GM12878 (cell line): ENCODE results near the gene DAO. TPM values are rescaled to one million over a fixed set of nuclear protein-coding genes. Genes with fewer than 3 reads are reported as not detected.
A peak's percentile ranks its signal among the peaks of the same experiment; 100 is the strongest.
"Not testable (repeated sequence)": the region's sequence is repeated elsewhere in the genome, so short reads cannot be mapped to it uniquely, and the experiment has no call there.

Experiments used
- ATAC-seq: fragments of 200-7000 bp; cut with Tn5 transposase; 3 replicates; pipeline ENCODE4 v1.9.1; 2020; ENCODE audit warnings: mild to moderate bottlenecking, moderate library complexity
- BruUV-seq: library from RNA; stranded (reverse); fragments of 400-500 nt; replicated peaks from 2 replicates; lab custom pipeline; 2021; lab: Mats Ljungman, UMichigan
- CTCF ChIA-PET: fragments of 300-600 bp; sonication (Branson Sonifier 250); formaldehyde crosslinking; extraction: SDS; loops from one replicate; lab custom pipeline; 2021; ENCODE audit warnings: inconsistent platforms; lab: Yijun Ruan, JAX
- POLR2A ChIA-PET: fragments of 350-600 bp; formaldehyde crosslinking; extraction: SDS; loops from one replicate; lab custom pipeline; 2021; ENCODE audit warnings: inconsistent platforms; lab: Charles Lee
- RAD21 ChIA-PET: fragments of 300-600 bp; sonication (Branson Sonifier 250); formaldehyde crosslinking; loops from one replicate; lab custom pipeline; 2023; ENCODE audit warnings: antibody characterized with exemption; ENCODE audit not compliant: unreplicated experiment; lab: Charles Lee
- SMC1A ChIA-PET: fragments of 300-600 bp; sonication (Branson Sonifier 250); formaldehyde crosslinking; loops from one replicate; lab custom pipeline; 2023; ENCODE audit not compliant: unreplicated experiment, uncharacterized antibody; lab: Charles Lee
- DNase-seq: peaks from one replicate; pipeline ENCODE4 v3.0.0-alpha.2; 2011; ENCODE audit warnings: low read depth, low spot score
- FAIRE-seq: peaks from 3 replicates; lab custom pipeline; 2011; peaks lifted over from hg19 to GRCh38; lab: Jason Lieb, UNC
- H2AFZ ChIP-seq: 2 replicates; pipeline ENCODE4 v1.6.0; 2011; ENCODE audit warnings: low read depth, low read length, control low read depth; ENCODE audit not compliant: control insufficient read depth
- H3K27ac ChIP-seq: 2 replicates; pipeline ENCODE4 v1.5.1; 2011; ENCODE audit warnings: control low read depth; ENCODE audit not compliant: control insufficient read depth, insufficient read depth
- H3K27me3 ChIP-seq, 2 experiments: replicated peaks in 1 of 2; 2 replicates each; pipeline versions ENCODE4 v1.6.0 to v1.6.1; 2011; ENCODE audit warnings: low read length in 1 of 2; ENCODE audit not compliant: control insufficient read depth in 2 of 2, insufficient read depth in 2 of 2
- H3K36me3 ChIP-seq, 2 experiments: 2 replicates each; pipeline ENCODE4 v1.5.1; 2011; ENCODE audit warnings: low read length in 1 of 2; ENCODE audit not compliant: control insufficient read depth in 2 of 2, insufficient read depth in 2 of 2
- H3K4me1 ChIP-seq: 2 replicates; pipeline ENCODE4 v1.6.1; 2011; ENCODE audit warnings: mild to moderate bottlenecking, low read length, moderate library complexity, mixed read lengths; ENCODE audit not compliant: control insufficient read depth, insufficient read depth
- H3K4me2 ChIP-seq: 2 replicates; pipeline ENCODE4 v1.6.0; 2011; ENCODE audit warnings: control low read depth; ENCODE audit not compliant: control insufficient read depth, insufficient read depth
- H3K4me3 ChIP-seq: fragments of 200-600 bp; sonication (generic); 2 replicates; pipeline ENCODE4 v1.5.1; 2016
- H3K79me2 ChIP-seq: 2 replicates; pipeline ENCODE4 v1.6.0; 2011; ENCODE audit warnings: low read length; ENCODE audit not compliant: control insufficient read depth, insufficient read depth
- H3K9ac ChIP-seq: 2 replicates; pipeline ENCODE4 v1.8.0; 2011; ENCODE audit warnings: low read length, control low read depth, mixed read lengths; ENCODE audit not compliant: control insufficient read depth, insufficient read depth
- H3K9me3 ChIP-seq: replicated peaks from 3 replicates; pipeline ENCODE4 v1.5.1; 2011; ENCODE audit warnings: mild to moderate bottlenecking, low read length; ENCODE audit not compliant: control insufficient read depth, insufficient read depth
- H4K20me1 ChIP-seq: 2 replicates; pipeline ENCODE4 v1.6.0; 2011; ENCODE audit not compliant: control insufficient read depth, insufficient read depth
- ESRRA ChIP-seq: IDR thresholded peaks from 2 replicates; pipeline ENCODE4 v1.6.1; 2012; ENCODE audit warnings: mild to moderate bottlenecking, low read length, improper control_type of control experiment
- ETV6 ChIP-seq, 2 experiments: fragments of 450-650 bp in 1 of 2; IDR thresholded peaks in 1 of 2; conservative IDR thresholded peaks in 1 of 2; 2 replicates each; pipeline ENCODE4 v1.6.1; 2014; ENCODE audit warnings: antibody characterized with exemption in 1 of 2, borderline replicate concordance in 1 of 2, low read depth in 1 of 2, mild to moderate bottlenecking in 1 of 2, moderate library complexity in 1 of 2
- FOS ChIP-seq: IDR thresholded peaks from 3 replicates; pipeline ENCODE4 v1.6.1; 2011; ENCODE audit warnings: borderline replicate concordance; ENCODE audit not compliant: insufficient read length; ENCODE audit errors: extremely low read depth
- NBN ChIP-seq: fragments of 450-650 bp; IDR thresholded peaks from 2 replicates; pipeline ENCODE4 v1.6.1; 2016
- POLR2AphosphoS5 ChIP-seq: IDR thresholded peaks from 2 replicates; pipeline ENCODE4 v1.6.1; 2011; ENCODE audit warnings: mild to moderate bottlenecking, low read length, inconsistent platforms
- SREBF1 ChIP-seq: IDR thresholded peaks from 2 replicates; pipeline ENCODE4 v1.6.1; 2012; ENCODE audit warnings: mild to moderate bottlenecking, low read length
- WGBS: methylation state at CpG from one replicate; pipeline ENCODE4 v1.1.6; 2016; ENCODE audit warnings: low lambda C conversion rate; ENCODE audit not compliant: insufficient replicate concordance, insufficient coverage; ENCODE audit errors: missing lambda C conversion rate; 5-methylcytosine and 5-hydroxymethylcytosine counted together
- in situ Hi-C: fragments of 300-500 bp; cut with MboI; formaldehyde crosslinking; loops from 9 replicates; pipeline ENCODE4 v1.14.3; 2018; ENCODE audit warnings: mixed read lengths
- intact Hi-C: fragments of 100-400 bp; cut with micrococcal nuclease; formaldehyde crosslinking; loops from one replicate; pipeline ENCODE4 v1.14.2; 2022; ENCODE audit not compliant: unreplicated experiment
- polyA plus RNA-seq, 11 experiments: library from polyadenylated mRNA; depleted of rRNA in 4 of 11; unstranded in 6 of 11; stranded (reverse) in 5 of 11; fragments of >200 nt; fragmentation: Nextera tagmentation in 4 of 11; fragmentation: Illumina TruSeq in 1 of 11; extraction: Ambion mirVana in 4 of 11; extraction: Trizol in 1 of 11; gene quantifications; 1 replicate in 1 of 11; 2 replicates in 10 of 11; pipeline versions ENCODE4 v1.2.1 to v1.2.3, GENCODE V29; 2011 to 2016; ENCODE audit warnings: inconsistent platforms in 2 of 11, missing spikeins in 2 of 11, low read depth in 1 of 11
- total RNA-seq, 4 experiments: library from RNA; depleted of rRNA in 3 of 4; stranded (reverse); fragments of >200 nt in 3 of 4; fragmentation: Illumina TruSeq in 1 of 4; extraction: Trizol in 1 of 4; gene quantifications; 2 replicates each; pipeline versions ENCODE4 v1.2.1 to v1.2.3, GENCODE V29; 2013 to 2021
- TF ChIP-seq, protein P1 (sequence below): IDR thresholded peaks from 2 replicates; pipeline ENCODE4 v1.6.1; 2011; ENCODE audit warnings: low read depth, mild to moderate bottlenecking, low read length, moderate library complexity, borderline replicate concordance; ENCODE audit errors: extremely low read depth

Gene DAO
- total and polyA plus RNA-seq, 10 of the 15 experiments (the other 5 are each of a cell fraction or from before 2014, with no cell fraction given): 0.15 TPM; not detected in 9

DNA sequence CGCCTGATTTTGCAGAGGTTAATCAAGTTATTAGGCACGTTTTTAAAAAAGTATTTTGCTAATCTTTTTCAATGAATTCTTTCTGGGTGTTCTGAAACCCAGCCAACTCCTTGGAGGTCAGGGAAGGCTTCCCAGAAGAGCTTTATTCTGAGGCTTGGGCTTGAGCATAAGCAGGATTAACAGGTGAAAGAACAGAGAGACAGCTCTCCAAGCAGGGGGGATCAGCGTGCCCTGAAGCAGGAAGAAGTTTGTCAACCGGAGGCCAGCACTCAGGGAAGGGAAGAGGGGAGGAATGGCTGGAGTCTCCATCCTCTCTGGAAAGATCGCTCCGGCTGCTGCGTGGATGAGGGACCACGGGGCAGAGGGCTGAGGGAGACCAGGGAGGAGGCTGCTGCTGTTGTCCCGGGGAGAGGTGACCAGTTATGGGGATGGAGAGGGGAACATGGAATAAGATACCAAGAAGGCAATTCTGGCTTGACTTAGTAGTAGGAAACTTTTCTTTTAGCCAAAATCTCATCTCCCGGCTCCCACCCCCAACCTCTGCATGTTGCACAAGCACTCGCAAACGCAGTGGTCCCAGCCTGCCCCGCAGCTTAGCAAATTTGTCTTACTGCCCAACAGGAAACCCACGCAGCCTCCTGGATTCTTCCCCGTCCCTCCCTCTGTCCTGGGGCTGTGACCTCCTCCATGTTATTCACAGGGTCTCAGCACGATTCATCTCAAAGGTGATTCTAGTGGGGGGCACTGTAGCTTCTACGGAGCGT is 21.4 kb upstream of the DAO start (continued):
- TF ChIP-seq, protein P1, sequence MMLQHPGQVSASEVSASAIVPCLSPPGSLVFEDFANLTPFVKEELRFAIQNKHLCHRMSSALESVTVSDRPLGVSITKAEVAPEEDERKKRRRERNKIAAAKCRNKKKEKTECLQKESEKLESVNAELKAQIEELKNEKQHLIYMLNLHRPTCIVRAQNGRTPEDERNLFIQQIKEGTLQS: no peak
- no peak for TF ChIP-seq ESRRA
- no peak for TF ChIP-seq FOS
- TF ChIP-seq SREBF1: no peak
- 0 out of 2 replicates have a peak, but pooled peaks have one; percentile 5 for TF ChIP-seq POLR2AphosphoS5

DNA sequence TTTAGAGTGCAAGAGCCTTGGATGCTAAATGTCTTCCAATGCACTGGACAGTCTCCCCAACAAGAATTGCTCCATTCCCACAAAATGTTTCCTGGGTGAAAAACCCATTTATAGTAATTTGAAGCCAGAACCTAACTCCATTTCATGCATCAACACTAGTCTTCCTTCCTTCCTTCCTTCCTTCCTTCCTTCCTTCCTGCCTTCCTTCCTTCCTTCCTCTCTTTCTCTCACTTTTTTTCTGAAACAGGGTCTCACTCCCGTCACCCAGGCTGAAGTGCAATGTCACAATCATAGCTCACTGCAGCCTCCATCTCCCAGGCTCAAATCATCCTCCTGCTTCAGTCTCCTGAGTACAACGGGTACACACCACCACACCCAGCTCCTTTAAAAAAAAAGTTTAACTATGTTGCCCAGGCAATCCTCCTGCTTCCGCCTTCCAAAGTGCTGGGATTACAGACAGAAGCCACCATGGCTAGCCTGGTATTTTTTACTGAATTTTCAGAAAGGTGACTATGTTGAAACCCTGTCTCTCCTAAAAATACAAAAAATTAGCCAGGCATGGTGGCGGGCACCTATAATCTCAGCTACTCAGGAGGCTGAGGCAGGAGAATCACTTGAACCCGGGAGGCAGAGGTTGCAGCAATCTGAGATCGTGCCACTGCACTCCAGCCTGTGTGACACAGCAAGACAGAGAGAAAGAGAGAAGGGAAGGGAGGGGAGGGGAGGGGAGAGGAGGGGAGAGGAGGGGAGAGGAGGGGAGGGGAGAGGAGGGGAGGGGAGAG is 20.6 kb upstream of the DAO start:
- H3K27me3 ChIP-seq, H4K20me1 ChIP-seq, H3K9me3 ChIP-seq, FAIRE-seq, in situ Hi-C loops, H3K9ac ChIP-seq, intact Hi-C loops, H3K4me3 ChIP-seq, H2AFZ ChIP-seq, BruUV-seq, H3K36me3 ChIP-seq, DNase-seq, H3K27ac ChIP-seq, ATAC-seq: not testable (repeated sequence)
- peak overlapping the region; percentile 97; the same call in 1 of the 2 replicates for H3K4me2 ChIP-seq
- ChIA-PET SMC1A (interaction anchor here (1.0 to 2.3 kb wide), 11 partner anchors 10 to 234 kb away, joined by 3 to 9 read pairs (median 4); partner anchors contain the start of gene ALKBH2), RAD21 (interaction anchor here (0.7 to 4.7 kb wide), 7 partner anchors 9 to 242 kb away, joined by 3 to 18 read pairs (median 8); no protein-coding TSS in a partner anchor), POLR2A (interaction anchor here (0.6 to 5.6 kb wide), 6 partner anchors 10 to 1574 kb away, joined by 3 to 30 read pairs (median 6); no protein-coding TSS in a partner anchor)
- peaks cover 44% of the 10 kb centered on the region for H3K4me1 ChIP-seq
- TF ChIP-seq ETV6 (conservative IDR thresholded peaks at IDR 0.05 in 1 of 2, IDR thresholded peaks at IDR 0.05 in 1 of 2; ENCODE audit: borderline replicate concordance in 1 of 2, low read depth in 1 of 2) (peak in 1 of 2 experiments; percentile 93; a peak in 2 of 4 replicates), NBN (peak; percentile 28; the same call in 1 of the 2 replicates)
- TF ChIP-seq, all 136 proteins: peak for 2; not testable (repeated sequence) for 134
- CTCF ChIA-PET: interaction anchor here (0.6 to 1.9 kb wide), 11 partner anchors 9 to 289 kb away, joined by 3 to 7 read pairs (median 4); no protein-coding TSS in a partner anchor
- 61% methylated on average over 6 of the region's 6 CpGs for WGBS
- H3K79me2 ChIP-seq: peaks cover 33% of the 10 kb centered on the region
